H9 (cell line): ENCODE data around the gene LUZP2. TPM values are rescaled to one million over a fixed set of nuclear protein-coding genes. Genes with fewer than 3 reads are reported as not detected.
"Not testable (repeated sequence)": the region's sequence is repeated elsewhere in the genome, so short reads cannot be mapped to it uniquely, and the experiment has no call there.

Source experiments
- DNase-seq: peaks from one replicate; pipeline ENCODE4 v3.0.0-alpha.2; 2017
- H2AFZ ChIP-seq: one replicate; pipeline ENCODE4 v1.6.1; 2013; ENCODE audit warnings: mild to moderate bottlenecking, low read length, control low read depth, moderate library complexity
- H2AK5ac ChIP-seq: 2 replicates; pipeline ENCODE4 v1.6.1; 2013; ENCODE audit warnings: low read length, control low read depth, mixed read lengths; ENCODE audit not compliant: insufficient read length
- H2BK120ac ChIP-seq: one replicate; pipeline ENCODE4 v1.6.1; 2013; ENCODE audit warnings: low read depth, mild to moderate bottlenecking, low read length, control low read depth, inconsistent platforms; ENCODE audit not compliant: poor library complexity, severe bottlenecking
- H2BK12ac ChIP-seq: 2 replicates; pipeline ENCODE4 v1.6.1; 2013; ENCODE audit warnings: low read length, control low read depth, mixed read lengths, low read depth; ENCODE audit not compliant: insufficient read length
- H2BK15ac ChIP-seq: 2 replicates; pipeline ENCODE4 v1.6.1; 2013; ENCODE audit warnings: low read depth, low read length, control low read depth
- H2BK20ac ChIP-seq: one replicate; pipeline ENCODE4 v1.6.1; 2013; ENCODE audit warnings: low read depth, mild to moderate bottlenecking, low read length, control low read depth, inconsistent platforms; ENCODE audit not compliant: poor library complexity, severe bottlenecking
- H2BK5ac ChIP-seq: 2 replicates; pipeline ENCODE4 v1.6.1; 2013; ENCODE audit warnings: low read length, control low read depth, mixed read lengths; ENCODE audit not compliant: insufficient read length
- H3K14ac ChIP-seq: 2 replicates; pipeline ENCODE4 v1.6.1; 2013; ENCODE audit warnings: low read length, control low read depth; ENCODE audit not compliant: insufficient read depth
- H3K18ac ChIP-seq: 2 replicates; pipeline ENCODE4 v1.6.1; 2013; ENCODE audit warnings: low read depth, mild to moderate bottlenecking, mixed read lengths, low read length, control low read depth; ENCODE audit not compliant: insufficient read length
- H3K23ac ChIP-seq: 2 replicates; pipeline ENCODE4 v1.6.1; 2013; ENCODE audit warnings: low read length, control low read depth, mixed read lengths, low read depth; ENCODE audit not compliant: insufficient read length
- H3K23me2 ChIP-seq: 2 replicates; pipeline ENCODE4 v1.6.1; 2013; ENCODE audit warnings: low read depth, mild to moderate bottlenecking, mixed read lengths, low read length, control low read depth; ENCODE audit not compliant: insufficient read length, poor library complexity, severe bottlenecking
- H3K27ac ChIP-seq: 2 replicates; pipeline ENCODE4 v1.5.1; 2013; ENCODE audit warnings: low read length, control low read depth, mixed read lengths, low read depth; ENCODE audit not compliant: insufficient read length
- H3K27me3 ChIP-seq: 2 replicates; pipeline ENCODE4 v1.6.1; 2013; ENCODE audit warnings: low read length, control low read depth, inconsistent platforms; ENCODE audit not compliant: insufficient read depth
- H3K4ac ChIP-seq: 2 replicates; pipeline ENCODE4 v1.6.1; 2013; ENCODE audit warnings: low read depth, mild to moderate bottlenecking, control low read depth, inconsistent platforms, low read length, moderate library complexity
- H3K4me1 ChIP-seq: 2 replicates; pipeline ENCODE4 v1.6.1; 2013; ENCODE audit warnings: low read length, control low read depth, inconsistent platforms; ENCODE audit not compliant: insufficient read depth
- H3K4me2 ChIP-seq: 2 replicates; pipeline ENCODE4 v1.6.1; 2013; ENCODE audit warnings: low read length, control low read depth, mixed read lengths; ENCODE audit not compliant: insufficient read length, insufficient read depth
- H3K56ac ChIP-seq: 2 replicates; pipeline ENCODE4 v1.6.1; 2013; ENCODE audit warnings: low read depth, mild to moderate bottlenecking, mixed read lengths, low read length, control low read depth; ENCODE audit not compliant: insufficient read length
- H3K79me1 ChIP-seq: 2 replicates; pipeline ENCODE4 v1.6.1; 2013; ENCODE audit warnings: low read depth, mild to moderate bottlenecking, moderate library complexity, low read length, control low read depth, inconsistent platforms; ENCODE audit not compliant: insufficient read depth, poor library complexity, severe bottlenecking
- H3K79me2 ChIP-seq: 2 replicates; pipeline ENCODE4 v1.6.1; 2013; ENCODE audit warnings: low read length, control low read depth, inconsistent platforms; ENCODE audit not compliant: insufficient read depth
- H3K9ac ChIP-seq: 2 replicates; pipeline ENCODE4 v1.6.1; 2013; ENCODE audit warnings: low read length, control low read depth, mixed read lengths; ENCODE audit not compliant: insufficient read length; ENCODE audit errors: extremely low read depth
- H3K9me3 ChIP-seq: one replicate; pipeline ENCODE4 v1.6.1; 2013; ENCODE audit warnings: low read depth, low read length, inconsistent platforms; ENCODE audit not compliant: control insufficient read depth
- H3T11ph ChIP-seq: one replicate; pipeline ENCODE4 v1.6.1; 2013; ENCODE audit warnings: mild to moderate bottlenecking, low read length, control low read depth, inconsistent platforms
- H4K20me1 ChIP-seq: one replicate; pipeline ENCODE4 v1.6.1; 2013; ENCODE audit not compliant: control insufficient read depth, insufficient read length, insufficient read depth
- H4K5ac ChIP-seq: 2 replicates; pipeline ENCODE4 v1.6.1; 2013; ENCODE audit warnings: low read depth, mild to moderate bottlenecking, mixed read lengths, low read length, control low read depth; ENCODE audit not compliant: insufficient read length
- H4K8ac ChIP-seq: replicated peaks from 2 replicates; pipeline ENCODE4 v1.6.1; 2013; ENCODE audit warnings: low read length, control low read depth, mixed read lengths, low read depth; ENCODE audit not compliant: insufficient read length
- H4K91ac ChIP-seq: 2 replicates; pipeline ENCODE4 v1.6.1; 2013; ENCODE audit warnings: low read depth, mild to moderate bottlenecking, moderate library complexity, mixed read lengths, low read length, control low read depth; ENCODE audit not compliant: insufficient read length
- H3K27ac Mint-ChIP-seq, 3 experiments: 2 replicates in 2 of 3; 3 replicates in 1 of 3; pipeline ENCODE4 v1.8.0; 2020 to 2021; ENCODE audit warnings: mixed read lengths in 3 of 3, mild to moderate bottlenecking in 1 of 3, moderate library complexity in 1 of 3
- H3K27me3 Mint-ChIP-seq: 2 replicates; pipeline ENCODE4 v1.8.0; 2021; ENCODE audit warnings: low read depth, mild to moderate bottlenecking, moderate library complexity, mixed read lengths
- H3K36me3 Mint-ChIP-seq, 3 experiments: 2 replicates in 2 of 3; 3 replicates in 1 of 3; pipeline ENCODE4 v1.8.0; 2020 to 2021; ENCODE audit warnings: low read depth in 3 of 3, mixed read lengths in 3 of 3; ENCODE audit not compliant: insufficient read depth in 1 of 3
- H3K4me1 Mint-ChIP-seq, 2 experiments: 2 replicates each; pipeline ENCODE4 v1.8.0; 2020; ENCODE audit warnings: mixed read lengths in 2 of 2
- H3K4me3 Mint-ChIP-seq, 2 experiments: 2 replicates in 1 of 2; 3 replicates in 1 of 2; pipeline ENCODE4 v1.8.0; 2020 to 2021; ENCODE audit warnings: mild to moderate bottlenecking in 2 of 2, mixed read lengths in 2 of 2, moderate library complexity in 1 of 2
- H3K9me3 Mint-ChIP-seq, 2 experiments: 2 replicates in 1 of 2; 3 replicates in 1 of 2; pipeline ENCODE4 v1.8.0; 2020; ENCODE audit warnings: mild to moderate bottlenecking in 2 of 2, mixed read lengths in 2 of 2, moderate library complexity in 1 of 2
- CTCF ChIP-seq: fragments of 200-600 bp; sonication (generic); conservative IDR thresholded peaks from 3 replicates; pipeline ENCODE4 v1.8.0; 2021; ENCODE audit warnings: antibody characterized with exemption, mild to moderate bottlenecking
- WGBS: extraction: QIAGEN DNeasy Blood & Tissue Kit; methylation state at CpG from one replicate; pipeline ENCODE4 v1.1.7; 2013; ENCODE audit warnings: missing lambda C conversion rate, low lambda C conversion rate, mixed read lengths; ENCODE audit not compliant: insufficient read length; ENCODE audit errors: extremely low coverage; 5-methylcytosine and 5-hydroxymethylcytosine counted together
- total RNA-seq: library from RNA; stranded (reverse); gene quantifications from 2 replicates; pipeline ENCODE4 v1.2.1, GENCODE V29; 2021

LUZP2 gene
- total RNA-seq, 1 experiment from 2014 or later, result 25.4 TPM

- no peak overlapping the region for H4K91ac ChIP-seq
- no peak overlapping the region for H2BK5ac ChIP-seq
- H2AK5ac ChIP-seq, result no peak overlapping the region
- no peak overlapping the region for H3K4ac ChIP-seq
- H4K20me1 ChIP-seq, result no peaks in the 10 kb centered on the region
- no peaks in the 10 kb centered on the region for H3K27me3 ChIP-seq
- H3K79me1 ChIP-seq, result no peaks in the 10 kb centered on the region
- no peak overlapping the region for H4K8ac ChIP-seq
- H3K36me3 Mint-ChIP-seq, result peaks cover 0 to 2% (median 0%) of the 10 kb centered on the region in 3 experiments; a peak in 2 of 7 replicates
- H2BK12ac ChIP-seq, result no peak overlapping the region
- H3K27ac Mint-ChIP-seq, result no peak overlapping the region
- no peak overlapping the region for H3T11ph ChIP-seq
- H2BK20ac ChIP-seq, result no peak overlapping the region
- no peak overlapping the region for H3K14ac ChIP-seq
- no peak overlapping the region for H3K56ac ChIP-seq
- no peak overlapping the region for H3K9ac ChIP-seq
- H3K9me3 ChIP-seq, result no peaks in the 10 kb centered on the region
- H3K4me1 ChIP-seq, result no peaks in the 10 kb centered on the region
- no peak overlapping the region for H3K23ac ChIP-seq
- no peak overlapping the region for H2BK120ac ChIP-seq
- H3K23me2 ChIP-seq, result no peaks in the 10 kb centered on the region
- no peak overlapping the region for H3K27ac ChIP-seq
- no peak overlapping the region for H3K4me3 Mint-ChIP-seq
- WGBS, result no CpG with 5 or more reads among the region's 1 CpG
- H3K4me1 Mint-ChIP-seq, result no peaks in the 10 kb centered on the region
- H3K9me3 Mint-ChIP-seq, result no peaks in the 10 kb centered on the region; a peak in 1 of 5 replicates
- DNase-seq, result no peak
- H3K27me3 Mint-ChIP-seq, result no peaks in the 10 kb centered on the region
- H2AFZ ChIP-seq, result no peak overlapping the region
- H3K18ac ChIP-seq, result no peak overlapping the region
- H3K79me2 ChIP-seq, result no peaks in the 10 kb centered on the region
- no peak overlapping the region for H4K5ac ChIP-seq
- no peak overlapping the region for H3K4me2 ChIP-seq
- no peak overlapping the region for H2BK15ac ChIP-seq
- TF ChIP-seq CTCF, result no peak
These were observed 393.6 kb downstream of the LUZP2 start for GRCh38 chr11:24890426-24890825.

GRCh38 chr11:24891845-24892492 lies 395.1 kb downstream of the LUZP2 start:
- not testable (repeated sequence) for H4K91ac ChIP-seq, H2BK15ac ChIP-seq, H3K9me3 ChIP-seq, H2AK5ac ChIP-seq, H3K18ac ChIP-seq, H4K20me1 ChIP-seq, H3K27me3 Mint-ChIP-seq, H4K5ac ChIP-seq, H3K4ac ChIP-seq, H3T11ph ChIP-seq, H3K79me1 ChIP-seq, H3K14ac ChIP-seq, H2BK12ac ChIP-seq, H3K4me1 ChIP-seq, H3K27ac ChIP-seq, H3K4me1 Mint-ChIP-seq, H3K27me3 ChIP-seq, H3K23me2 ChIP-seq, H3K9ac ChIP-seq, H2BK5ac ChIP-seq, H3K4me2 ChIP-seq, H3K9me3 Mint-ChIP-seq, H2BK20ac ChIP-seq, H3K79me2 ChIP-seq, H3K56ac ChIP-seq, H3K23ac ChIP-seq, H3K4me3 Mint-ChIP-seq, H2AFZ ChIP-seq, H4K8ac ChIP-seq, DNase-seq, H2BK120ac ChIP-seq, H3K27ac Mint-ChIP-seq
- H3K36me3 Mint-ChIP-seq, result peaks cover 0 to 12% (median 7%) of the 10 kb centered on the region in 3 experiments; a peak in 4 of 7 replicates
- no CpG with 5 or more reads among the region's 4 CpGs for WGBS
